ENCODE data around the gene TKT.

TKT gene

GRCh38 chr3:53254509-53255422, 1.1 kb downstream of the TKT start:
- TF ChIP-seq ZFX (IDR thresholded peaks at IDR 0.05), result no peak
- TF ChIP-seq CTCF (conservative IDR thresholded peaks at IDR 0.05), result no peak
- peak overlapping the region; percentile 95 for H3K27ac ChIP-seq

- H3K27ac ChIP-seq, result peak overlapping the region; percentile 95
- TF ChIP-seq ZFX (IDR thresholded peaks at IDR 0.05) (no peak), CTCF (conservative IDR thresholded peaks at IDR 0.05) (no peak)
These were observed 1.9 kb downstream of the TKT start for GRCh38 chr3:53253707-53254508.

- peak overlapping the region; percentile 95 for H3K27ac ChIP-seq
These were observed 2.9 kb downstream of the TKT start for GRCh38 chr3:53252947-53253322.

- peak overlapping the region; percentile 95 for H3K27ac ChIP-seq
These were observed 3.5 kb downstream of the TKT start for GRCh38 chr3:53252096-53252946.

GRCh38 chr3:53250881-53251605, 4.8 kb downstream of the TKT start:
- TF ChIP-seq CTCF (conservative IDR thresholded peaks at IDR 0.05) (no peak), ZFX (IDR thresholded peaks at IDR 0.05) (no peak)
- H3K27ac ChIP-seq, result peak overlapping the region; percentile 5; the same call in 1 of the 2 replicates

More at GRCh38 chr3:53252096-53252946, 3.5 kb downstream of the TKT start:
- TF ChIP-seq CTCF (conservative IDR thresholded peaks at IDR 0.05), result no peak

GRCh38 chr3:53250453-53250852, 5.4 kb downstream of the TKT start:
- H3K27ac ChIP-seq, result peak overlapping the region; percentile 5; the same call in 1 of the 2 replicates
- TF ChIP-seq ZFX (IDR thresholded peaks at IDR 0.05), result no peak
- no peak for TF ChIP-seq CTCF (conservative IDR thresholded peaks at IDR 0.05)

- no peak for TF ChIP-seq ZFX (IDR thresholded peaks at IDR 0.05)
- TF ChIP-seq CTCF (conservative IDR thresholded peaks at IDR 0.05), result no peak
- H3K27ac ChIP-seq, result no peak overlapping the region
These were observed 7.7 kb downstream of the TKT start for GRCh38 chr3:53248161-53248560.
